GM10266 (cell line): Measurements from ENCODE around the gene TMEM81.

ENCODE experiments used
- DNase-seq: peaks from one replicate; pipeline ENCODE4 v3.0.0; 2012; ENCODE audit errors: extremely low spot score
- CTCF ChIP-seq: IDR thresholded peaks from 2 replicates; pipeline ENCODE4 v1.5.1; 2012; ENCODE audit warnings: mild to moderate bottlenecking, low read depth; ENCODE audit not compliant: control insufficient read depth, insufficient read depth; ENCODE audit errors: missing control alignments

Gene TMEM81

GRCh38 chr1:205084360-205084759 is at the start of gene TMEM81:
TSS of gene TMEM81 (minus strand) at chr1:205084460. CDS start at chr1:205084320, 140 bp downstream.
- DNase-seq = no peak
- no peak for TF ChIP-seq CTCF

GRCh38 chr1:205133287-205133686 is 49.0 kb upstream of the TMEM81 start:
- no peak for DNase-seq
- no peak for TF ChIP-seq CTCF

- DNase-seq = no peak
- no peak for TF ChIP-seq CTCF
These were observed 45.3 kb upstream of the TMEM81 start for GRCh38 chr1:205129447-205130029.

GRCh38 chr1:205128050-205128449 is 43.8 kb upstream of the TMEM81 start:
- no peak for TF ChIP-seq CTCF
- no peak for DNase-seq

- TF ChIP-seq CTCF = no peak
- no peak for DNase-seq
These were observed 43.4 kb upstream of the TMEM81 start for GRCh38 chr1:205127646-205128045.

GRCh38 chr1:205124726-205125125 is 40.5 kb upstream of the TMEM81 start:
- no peak for TF ChIP-seq CTCF
- no peak for DNase-seq

- DNase-seq = no peak
These were observed 38.2 kb upstream of the TMEM81 start for GRCh38 chr1:205122489-205122882.

More at GRCh38 chr1:205122489-205122882, 38.2 kb upstream of the TMEM81 start:
- TF ChIP-seq CTCF = no peak
